Spleen (tissue), 7 donors: Measurements from ENCODE around the gene NLRP7.

ENCODE experiments used
- CTCF ChIP-seq, 11 experiments: fragments of 200-600 bp in 7 of 11; fragments of 450-650 bp in 4 of 11; sonication (generic) in 4 of 11; IDR thresholded peaks in 8 of 11; conservative IDR thresholded peaks in 3 of 11; 1 replicate in 7 of 11; 2 replicates in 4 of 11; pipeline versions ENCODE4 v1.4.0 to v1.8.0; 2016 to 2021; ENCODE audit warnings: antibody characterized with exemption in 11 of 11, inconsistent platforms in 4 of 11, mild to moderate bottlenecking in 1 of 11
- POLR2A ChIP-seq, 3 donors: fragments of 450-650 bp; IDR thresholded peaks; one replicate each; pipeline ENCODE4 v1.5.1; 2017; ENCODE audit warnings: antibody characterized with exemption in 3 of 3, mild to moderate bottlenecking in 1 of 3
- POLR2AphosphoS5 ChIP-seq, 3 donors: sonication (generic); formaldehyde crosslinking; IDR thresholded peaks; one replicate each; pipeline ENCODE4 v1.5.1; 2017; ENCODE audit warnings: antibody characterized with exemption in 3 of 3
- donor health status: DM: no; HTN: no; CAD: no; lungs with moderate emphysema.
- donor health status: DM: no; HTN: no; CAD: no.
- donor health status: DM: no; HTN: no; CAD: no.

DNA sequence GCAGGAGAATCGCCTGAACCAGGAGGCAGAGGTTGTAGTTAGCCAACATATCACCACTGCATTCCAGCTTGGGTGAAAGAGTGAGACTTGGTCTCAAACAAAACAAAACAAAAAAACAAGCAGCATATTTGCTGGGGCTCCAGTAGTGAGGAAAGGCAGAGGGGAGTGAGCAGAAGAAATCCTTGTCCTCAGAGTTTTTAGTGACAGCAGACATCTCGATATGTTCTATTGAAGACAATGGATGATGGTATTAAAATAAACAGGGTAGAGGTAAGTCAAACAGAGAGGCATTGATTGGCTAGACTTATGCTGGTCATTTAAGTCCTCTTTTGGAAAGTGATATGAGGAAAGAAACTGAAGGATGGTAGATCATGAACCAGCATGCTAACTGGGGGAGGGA is 19.0 kb downstream of the NLRP7 start:
- TF ChIP-seq CTCF (IDR thresholded peaks at IDR 0.05 in 8 of 11, conservative IDR thresholded peaks at IDR 0.05 in 3 of 11) (no peak), POLR2A (IDR thresholded peaks at IDR 0.05) (no peak), POLR2AphosphoS5 (IDR thresholded peaks at IDR 0.05) (no peak)
